ENCODE measurements around the gene SUPT4H1.

SUPT4H1 gene

DNA sequence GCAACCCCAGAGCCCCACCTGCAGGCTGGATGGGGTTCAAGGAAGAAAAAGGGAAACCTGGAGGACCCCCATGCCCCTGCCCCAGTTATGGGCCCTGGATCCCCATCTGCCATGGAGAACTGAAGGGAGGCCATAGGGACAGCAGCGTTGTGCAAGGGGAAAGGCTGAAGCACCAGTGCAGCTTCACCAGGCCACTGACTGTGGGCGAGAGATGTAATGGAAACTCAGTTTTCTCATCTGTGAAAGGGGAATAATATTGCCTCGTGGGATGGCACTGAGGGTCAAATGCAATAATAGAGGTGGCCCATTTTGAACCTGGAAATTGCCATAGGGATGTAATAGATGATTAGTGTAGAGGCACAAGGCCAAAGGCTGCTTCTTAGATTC, 13.6 kb downstream of the SUPT4H1 start:
- in situ Hi-C loops (cut with MboI; ENCODE audit: low pct_unique_long_range_greater_than_20kb, low sequenced_read_pairs, unreplicated experiment) = no loop called here
- TF ChIP-seq CTCF (IDR thresholded peaks at IDR 0.05; ENCODE audit: extremely low read depth, insufficient read depth, missing control alignments) = peak; percentile 25
- no peak for DNase-seq (ENCODE audit: low spot score)

DNA sequence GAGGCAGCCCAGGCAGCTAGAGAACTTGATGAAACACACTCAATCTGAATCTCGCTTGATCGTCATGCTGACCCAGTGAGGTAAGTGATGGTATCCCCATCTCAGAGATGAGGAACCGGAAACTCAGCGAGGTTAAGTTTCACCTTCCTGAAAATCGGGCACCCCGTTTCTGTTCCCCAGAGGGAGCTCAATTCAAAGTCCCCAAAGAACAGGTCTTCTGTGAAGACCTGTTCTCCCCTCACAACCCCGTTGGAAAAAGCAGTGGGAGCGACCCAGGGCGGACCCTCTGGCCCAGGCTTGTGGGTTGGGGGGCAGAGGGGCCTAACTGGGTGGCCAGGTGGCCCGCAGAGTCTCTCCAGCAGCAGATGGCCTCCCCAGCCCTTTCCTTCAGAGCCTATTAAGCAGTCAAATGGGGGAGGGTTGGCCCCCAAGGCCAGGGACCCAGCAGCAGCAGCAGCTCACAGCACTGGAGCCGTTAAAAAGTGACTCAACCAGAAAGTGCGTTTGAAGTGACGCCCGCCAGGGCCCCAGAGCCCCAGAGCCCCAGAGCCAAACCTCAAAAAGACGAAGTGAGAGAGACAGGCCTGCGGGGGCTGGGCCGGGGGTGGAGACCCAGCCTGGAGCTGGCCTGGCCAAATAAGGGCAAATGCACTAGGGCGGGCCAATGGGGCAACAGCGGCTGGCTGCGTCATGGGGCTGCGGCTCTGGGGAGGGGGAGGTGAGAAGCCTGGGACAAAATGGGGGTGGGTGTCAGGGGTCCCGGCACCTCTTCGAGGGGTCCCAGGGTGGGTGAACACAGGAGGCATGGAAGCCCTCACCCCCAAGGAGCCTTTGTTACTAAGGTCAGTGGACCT, 14.2 kb downstream of the SUPT4H1 start:
- no peak for TF ChIP-seq CTCF (IDR thresholded peaks at IDR 0.05; ENCODE audit: extremely low read depth, insufficient read depth, missing control alignments)
- in situ Hi-C loops (cut with MboI; ENCODE audit: low pct_unique_long_range_greater_than_20kb, low sequenced_read_pairs, unreplicated experiment) = no loop called here
- DNase-seq (ENCODE audit: low spot score) = peak; percentile 78

- DNase-seq (ENCODE audit: low spot score) = no peak
- in situ Hi-C loops (cut with MboI; ENCODE audit: low pct_unique_long_range_greater_than_20kb, low sequenced_read_pairs, unreplicated experiment) = no loop called here
- TF ChIP-seq CTCF (IDR thresholded peaks at IDR 0.05; ENCODE audit: extremely low read depth, insufficient read depth, missing control alignments) = no peak
Measured at GRCh38 chr17:58337210-58337599, 14.8 kb downstream of the SUPT4H1 start.

GRCh38 chr17:58336456-58337209, 15.4 kb downstream of the SUPT4H1 start:
- DNase-seq (ENCODE audit: low spot score) = no peak
- in situ Hi-C loops (cut with MboI; ENCODE audit: low pct_unique_long_range_greater_than_20kb, low sequenced_read_pairs, unreplicated experiment) = no loop called here
- no peak for TF ChIP-seq CTCF (IDR thresholded peaks at IDR 0.05; ENCODE audit: extremely low read depth, insufficient read depth, missing control alignments)

DNA sequence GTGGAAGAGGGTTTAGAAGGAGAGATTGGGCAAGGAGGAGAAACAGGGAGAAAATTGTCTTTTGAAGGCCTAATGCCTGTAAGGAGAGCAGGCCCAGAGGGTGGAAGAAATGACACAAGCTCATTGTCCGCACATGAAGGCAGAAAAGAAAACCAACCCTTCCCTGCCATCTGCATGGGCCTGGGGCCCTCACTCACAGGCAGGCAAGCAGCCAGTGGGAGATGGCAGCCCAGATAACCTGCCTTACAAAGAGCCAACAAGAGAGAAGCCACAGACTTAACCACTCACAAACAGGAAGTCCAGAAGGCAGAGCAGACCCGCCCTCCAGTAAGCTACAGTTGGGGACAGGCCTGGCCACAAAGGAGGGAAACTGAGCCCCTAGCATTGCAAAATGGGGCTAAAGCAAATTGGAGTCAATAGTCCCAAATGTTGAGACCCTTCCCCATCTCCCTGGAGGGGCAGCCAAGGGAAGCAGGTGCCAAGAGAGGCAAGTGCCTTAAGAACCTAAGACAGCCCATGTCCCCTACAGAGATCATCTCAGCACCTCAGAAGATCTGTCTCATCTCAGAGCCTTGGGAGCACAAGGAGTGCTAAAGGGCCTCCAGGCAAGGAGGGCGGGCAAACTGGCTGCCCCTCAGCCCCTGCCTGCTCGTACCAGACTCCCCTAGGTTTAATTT, 16.1 kb downstream of the SUPT4H1 start:
- TF ChIP-seq CTCF (IDR thresholded peaks at IDR 0.05; ENCODE audit: extremely low read depth, insufficient read depth, missing control alignments) = no peak
- in situ Hi-C loops (cut with MboI; ENCODE audit: low pct_unique_long_range_greater_than_20kb, low sequenced_read_pairs, unreplicated experiment) = no loop called here
- no peak for DNase-seq (ENCODE audit: low spot score)

DNA sequence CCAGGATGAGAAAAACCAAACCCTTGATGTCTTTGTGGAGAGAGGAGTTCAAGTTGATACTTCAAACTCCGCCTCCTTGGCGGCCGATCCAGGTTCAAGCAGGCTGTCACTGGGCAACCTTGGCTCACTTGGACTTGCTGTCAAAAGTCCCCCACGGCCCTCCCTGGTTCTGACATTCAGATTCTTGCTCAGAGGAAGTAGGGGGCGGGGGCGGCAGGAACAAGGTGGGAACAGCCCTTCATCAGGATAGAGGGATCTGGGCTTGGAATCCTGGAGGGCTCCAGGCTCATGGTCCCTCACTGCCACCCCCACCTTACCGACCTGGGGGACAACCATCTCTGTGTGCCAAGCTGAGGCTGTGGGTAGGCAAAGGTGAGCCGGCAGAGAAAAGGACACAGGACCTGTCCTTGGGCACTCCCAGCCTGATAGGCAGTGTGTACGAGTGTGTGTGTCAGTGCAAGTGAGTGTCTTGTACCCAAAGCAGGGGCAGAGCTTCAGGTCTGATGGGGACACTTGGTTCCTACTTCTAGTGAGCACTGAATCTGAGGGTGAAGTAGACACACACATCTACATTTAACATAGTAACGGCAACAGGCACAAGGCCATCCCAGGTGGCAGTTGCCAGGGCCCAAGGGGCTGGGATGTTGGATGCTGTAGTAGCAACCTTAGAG, 16.8 kb downstream of the SUPT4H1 start:
- in situ Hi-C loops (cut with MboI; ENCODE audit: low pct_unique_long_range_greater_than_20kb, low sequenced_read_pairs, unreplicated experiment) = no loop called here
- TF ChIP-seq CTCF (IDR thresholded peaks at IDR 0.05; ENCODE audit: extremely low read depth, insufficient read depth, missing control alignments) = no peak
- no peak for DNase-seq (ENCODE audit: low spot score)
